ENCODE data around the gene KLK5. TPM values are rescaled to one million over a fixed set of nuclear protein-coding genes. Genes with fewer than 3 reads are reported as not detected.

KLK5 gene
- total RNA-seq, 4 donors from 2014 or later, result 40.3 to 299 (median 177) TPM

GRCh38 chr19:50912102-50912599 is 40.7 kb downstream of the KLK5 start:
- Histone ChIP-seq H3K27me3 (peaks cover 92% of the 10 kb centered on the region), H3K36me3 (no peaks in the 10 kb centered on the region), H3K4me3 (no peak overlapping the region), H3K9me3 (no peaks in the 10 kb centered on the region), H3K27ac (no peak overlapping the region), H3K4me1 (peaks cover 18% of the 10 kb centered on the region)
- 16% methylated on average over 21 of the region's 21 CpGs for WGBS
- DNase-seq (ENCODE audit: low spot score in 2 of 2), result no peak
- TF ChIP-seq POLR2A (IDR thresholded peaks at IDR 0.05) (no peak), CTCF (IDR thresholded peaks at IDR 0.05) (no peak), EP300 (IDR thresholded peaks at IDR 0.05) (no peak), POLR2AphosphoS5 (IDR thresholded peaks at IDR 0.05) (no peak)

GRCh38 chr19:50911206-50912101 is 41.4 kb downstream of the KLK5 start, which contains the start of gene KLK4:
Gene KLK4, minus strand, starts transcription at chr19:50911395. Its CDS starts 657 bp downstream, at chr19:50910738.
- Histone ChIP-seq H3K27me3 (peaks cover 92% of the 10 kb centered on the region), H3K36me3 (no peaks in the 10 kb centered on the region), H3K27ac (no peak within 1 kb of the TSS), H3K4me3 (no peak within 1 kb of the TSS), H3K4me1 (peaks cover 18% of the 10 kb centered on the region), H3K9me3 (no peaks in the 10 kb centered on the region)
- 58% methylated on average over 9 of the region's 9 CpGs for WGBS
- no peak for DNase-seq (ENCODE audit: low spot score in 2 of 2)
- TF ChIP-seq CTCF (IDR thresholded peaks at IDR 0.05), result no peak
- no peak for TF ChIP-seq EP300 (IDR thresholded peaks at IDR 0.05)

GRCh38 chr19:50910722-50911121 is 42.1 kb downstream of the KLK5 start:
- Histone ChIP-seq H3K27me3 (peaks cover 88% of the 10 kb centered on the region), H3K27ac (no peak overlapping the region), H3K9me3 (no peaks in the 10 kb centered on the region), H3K36me3 (no peaks in the 10 kb centered on the region), H3K4me1 (peaks cover 18% of the 10 kb centered on the region), H3K4me3 (no peak overlapping the region)
- no peak for DNase-seq (ENCODE audit: low spot score in 2 of 2)
- no peak for TF ChIP-seq POLR2AphosphoS5 (IDR thresholded peaks at IDR 0.05)
- TF ChIP-seq EP300 (IDR thresholded peaks at IDR 0.05), result no peak
- TF ChIP-seq CTCF (IDR thresholded peaks at IDR 0.05), result no peak
- TF ChIP-seq POLR2A (IDR thresholded peaks at IDR 0.05), result no peak
- WGBS, result 52% methylated on average over 4 of the region's 4 CpGs

GRCh38 chr19:50909240-50910070 is 43.4 kb downstream of the KLK5 start:
- DNase-seq (ENCODE audit: low spot score in 2 of 2), result no peak
- TF ChIP-seq POLR2AphosphoS5 (IDR thresholded peaks at IDR 0.05) (no peak), CTCF (IDR thresholded peaks at IDR 0.05) (no peak), EP300 (IDR thresholded peaks at IDR 0.05) (no peak), POLR2A (IDR thresholded peaks at IDR 0.05) (no peak)
- H3K27ac ChIP-seq, result no peak overlapping the region
- peaks cover 77% of the 10 kb centered on the region for H3K27me3 ChIP-seq
- H3K4me1 ChIP-seq, result peaks cover 18% of the 10 kb centered on the region
- no peaks in the 10 kb centered on the region for H3K36me3 ChIP-seq
- WGBS, result 0% methylated on average over 1 of the region's 36 CpGs
- H3K9me3 ChIP-seq, result no peaks in the 10 kb centered on the region
- H3K4me3 ChIP-seq, result peak overlapping the region; percentile 2

GRCh38 chr19:50908336-50908735 is 44.5 kb downstream of the KLK5 start:
- Histone ChIP-seq H3K27ac (no peak overlapping the region), H3K36me3 (no peaks in the 10 kb centered on the region), H3K4me1 (peaks cover 18% of the 10 kb centered on the region), H3K4me3 (no peak overlapping the region), H3K9me3 (no peaks in the 10 kb centered on the region), H3K27me3 (peaks cover 72% of the 10 kb centered on the region)
- no peak for DNase-seq (ENCODE audit: low spot score in 2 of 2)
- no peak for TF ChIP-seq POLR2A (IDR thresholded peaks at IDR 0.05)
- no peak for TF ChIP-seq POLR2AphosphoS5 (IDR thresholded peaks at IDR 0.05)
- no peak for TF ChIP-seq EP300 (IDR thresholded peaks at IDR 0.05)
- TF ChIP-seq CTCF (IDR thresholded peaks at IDR 0.05), result no peak
- 72% methylated on average over 16 of the region's 25 CpGs for WGBS
